GM10248 (cell line): ENCODE results near the gene GMCL2.

Source experiments
- CTCF ChIA-PET: fragments of 300-600 bp; sonication (Branson Sonifier 250); formaldehyde crosslinking; extraction: SDS; loops from one replicate; lab custom pipeline; 2021; ENCODE audit warnings: antibody characterized with exemption; lab: Yijun Ruan, JAX
- POLR2A ChIA-PET: fragments of 350-650 bp; sonication (Branson Sonifier 250); formaldehyde crosslinking; extraction: SDS; loops from one replicate; lab custom pipeline; 2020; ENCODE audit warnings: antibody characterized with exemption; lab: Yijun Ruan, JAX
- DNase-seq: peaks from one replicate; pipeline ENCODE4 v3.0.0; 2012; ENCODE audit errors: extremely low spot score
- CTCF ChIP-seq: IDR thresholded peaks from 2 replicates; pipeline ENCODE4 v1.5.1; 2012; ENCODE audit warnings: mild to moderate bottlenecking, low read depth; ENCODE audit errors: extremely low read depth, missing control alignments, control extremely low read depth

Gene GMCL2

GRCh38 chr5:178206166-178207101 is 19.3 kb upstream of the GMCL2 start:
- DNase-seq, result no peak
- ChIA-PET POLR2A (interaction anchor here (0.6 to 2.5 kb wide), 4 partner anchors 10 to 1405 kb away, joined by 3 to 17 read pairs (median 3); partner anchors contain the start of gene NHP2), CTCF (interaction anchor here (0.5 to 0.8 kb wide), 2 partner anchors 26 to 1743 kb away, joined by 3 read pairs; partner anchors contain the start of gene PHYKPL)
- TF ChIP-seq CTCF, result no peak

DNA sequence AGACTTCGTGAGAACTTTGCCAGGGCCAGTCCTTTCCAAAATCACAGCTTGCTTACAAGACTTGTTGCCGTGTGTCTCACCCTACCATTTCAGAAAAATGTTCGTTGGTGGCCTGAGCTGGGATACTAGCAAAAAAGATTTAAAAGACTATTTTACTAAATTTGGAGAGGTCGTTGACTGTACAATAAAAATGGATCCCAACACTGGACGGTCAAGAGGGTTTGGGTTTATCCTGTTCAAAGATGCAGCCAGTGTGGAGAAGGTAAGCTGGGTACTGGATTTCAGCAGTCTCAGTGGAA is 18.5 kb upstream of the GMCL2 start:
- DNase-seq, result no peak
- ChIA-PET CTCF (interaction anchor here (0.8 kb wide), 1 partner anchor 27 kb away, joined by 3 read pairs; the partner anchor contains the start of gene PHYKPL), POLR2A (interaction anchor here (0.6 to 2.5 kb wide), 2 partner anchors 11 to 1405 kb away, joined by 3 to 17 read pairs; no protein-coding TSS in a partner anchor)
- TF ChIP-seq CTCF, result no peak

DNA sequence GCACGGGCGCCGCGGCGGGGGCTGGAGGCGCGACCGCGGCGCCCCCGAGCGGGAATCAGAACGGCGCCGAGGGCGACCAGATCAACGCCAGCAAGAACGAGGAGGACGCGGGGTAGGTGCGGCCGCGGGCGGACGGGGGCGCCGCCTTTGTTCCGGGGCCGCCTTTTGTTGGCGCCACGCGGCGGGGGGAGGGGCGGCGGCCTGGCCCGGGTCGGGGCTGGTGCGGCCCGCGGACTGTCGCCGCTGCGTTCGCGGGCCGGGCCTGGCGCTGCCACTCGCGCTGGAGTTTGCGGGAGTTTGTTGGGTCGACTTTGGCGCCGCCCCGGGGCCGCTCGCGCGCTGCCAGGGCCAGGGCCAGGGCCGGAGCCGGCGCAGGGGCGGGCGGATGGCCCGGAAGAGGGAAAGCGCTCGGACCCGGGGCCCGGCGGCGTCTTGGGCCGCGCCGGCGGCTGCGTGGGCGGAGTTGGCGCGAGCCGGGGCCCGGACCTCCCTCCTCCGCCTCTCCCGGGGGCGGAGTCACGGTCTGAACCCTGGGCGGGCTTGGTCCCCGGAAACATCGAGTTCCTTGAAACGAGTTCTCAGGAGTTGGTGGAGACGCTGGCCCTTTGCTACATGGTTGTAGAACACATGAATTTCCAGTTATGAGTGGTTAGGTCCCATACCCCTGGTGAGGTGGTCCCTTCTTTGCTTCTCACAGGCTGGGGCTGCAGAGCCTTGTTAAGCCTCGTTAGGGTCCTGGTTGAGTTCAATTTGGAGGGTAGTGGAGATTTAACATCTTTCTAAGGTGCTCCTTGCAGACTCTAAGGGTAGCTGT is 18.0 kb upstream of the GMCL2 start:
- POLR2A ChIA-PET, result interaction anchor here (0.6 to 2.5 kb wide), 11 partner anchors 10 to 1406 kb away, joined by 3 to 39 read pairs (median 4); partner anchors contain the start of genes NHP2 and PHYKPL
- peak; percentile 90 for DNase-seq
- TF ChIP-seq CTCF, result peak; percentile 14
- CTCF ChIA-PET, result interaction anchor here (1.2 to 1.5 kb wide), 3 partner anchors 9 to 131 kb away, joined by 3 to 8 read pairs (median 5); no protein-coding TSS in a partner anchor

GRCh38 chr5:178204182-178204934 is 17.2 kb upstream of the GMCL2 start, which contains the start of gene HNRNPAB:
HNRNPAB (plus strand) TSS chr5:178204533; CDS start chr5:178204838, 305 bp downstream.
- peak; percentile 99 for DNase-seq
- no peak for TF ChIP-seq CTCF
- POLR2A ChIA-PET, result interaction anchor here (0.7 to 1.5 kb wide), 14 partner anchors 10 to 764 kb away, joined by 3 to 39 read pairs (median 3); partner anchors contain the start of genes NHP2, PHYKPL and RMND5B
- CTCF ChIA-PET, result interaction anchor here (1.2 to 1.5 kb wide), 3 partner anchors 9 to 130 kb away, joined by 3 to 8 read pairs (median 5); no protein-coding TSS in a partner anchor

DNA sequence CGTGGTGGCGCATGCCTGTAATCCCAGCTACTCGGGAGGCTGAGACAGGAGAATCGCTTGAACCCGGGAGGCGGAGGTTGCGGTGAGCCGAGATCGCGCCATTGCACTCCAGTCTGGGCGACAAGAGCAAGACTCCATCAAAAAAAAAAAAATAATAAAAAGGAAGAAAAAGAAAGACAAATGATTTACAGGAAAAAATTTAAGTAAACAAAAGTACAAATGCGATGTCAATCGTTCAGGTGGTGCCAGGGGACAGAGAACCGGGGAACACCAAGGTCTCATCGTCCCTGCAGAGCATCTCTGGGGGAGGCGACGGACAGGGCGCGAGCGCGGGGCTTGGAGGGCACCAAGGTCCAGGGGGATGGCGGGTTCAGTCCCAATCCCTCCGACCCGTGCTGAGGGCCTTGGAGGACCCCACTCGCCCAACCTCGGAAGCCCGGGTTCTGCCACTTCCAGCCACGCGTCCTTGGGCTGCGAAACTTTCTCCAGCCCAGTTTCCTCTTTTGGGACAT is 16.6 kb upstream of the GMCL2 start:
- TF ChIP-seq CTCF, result no peak
- ChIA-PET CTCF (interaction anchor here (1.2 to 1.5 kb wide), 3 partner anchors 8 to 129 kb away, joined by 3 to 8 read pairs (median 5); no protein-coding TSS in a partner anchor), POLR2A (interaction anchor here (0.7 to 1.5 kb wide), 14 partner anchors 11 to 763 kb away, joined by 3 to 39 read pairs (median 3); partner anchors contain the start of genes NHP2, PHYKPL and RMND5B)
- DNase-seq, result peak; percentile 63
